H1 (cell line): ENCODE results near the gene RGS4.

ENCODE experiments used
- CHD2 ChIP-seq: IDR thresholded peaks from 2 replicates; pipeline ENCODE4 v1.6.1; 2012; ENCODE audit warnings: low read length, improper control_type of control experiment
- CTCF ChIP-seq, 3 experiments: IDR thresholded peaks; 1 replicate in 2 of 3; 2 replicates in 1 of 3; pipeline versions ENCODE4 v1.5.1 to v1.6.1; 2011; ENCODE audit warnings: low read length in 3 of 3, mild to moderate bottlenecking in 3 of 3, inconsistent platforms in 2 of 3, low read depth in 1 of 3, moderate library complexity in 1 of 3; ENCODE audit not compliant: insufficient read depth in 1 of 3; ENCODE audit errors: control extremely low read depth in 1 of 3
- EP300 ChIP-seq, 2 experiments: IDR thresholded peaks; 1 replicate in 1 of 2; 2 replicates in 1 of 2; pipeline ENCODE4 v1.6.1; 2011 to 2012; ENCODE audit warnings: low read depth in 2 of 2, low read length in 2 of 2, mild to moderate bottlenecking in 2 of 2, borderline replicate concordance in 1 of 2, inconsistent platforms in 1 of 2, moderate library complexity in 1 of 2
- EZH2 ChIP-seq: fragments of 200-600 bp; sonication (generic); IDR thresholded peaks from 2 replicates; pipeline ENCODE4 v1.7.1; 2012; ENCODE audit warnings: low read depth, mild to moderate bottlenecking, moderate library complexity, low read length, inconsistent platforms; ENCODE audit not compliant: severe bottlenecking
- GABPA ChIP-seq: IDR thresholded peaks from 2 replicates; pipeline ENCODE4 v1.6.1; 2011; ENCODE audit warnings: mild to moderate bottlenecking, low read length, moderate library complexity, borderline replicate concordance; ENCODE audit not compliant: insufficient read depth
- POLR2A ChIP-seq, 2 experiments: IDR thresholded peaks; 1 replicate in 1 of 2; 2 replicates in 1 of 2; pipeline ENCODE4 v1.6.1; 2011; ENCODE audit warnings: low read depth in 2 of 2, low read length in 2 of 2, mild to moderate bottlenecking in 2 of 2; ENCODE audit errors: control extremely low read depth in 1 of 2
- POLR2AphosphoS5 ChIP-seq: IDR thresholded peaks from 2 replicates; pipeline ENCODE4 v1.6.1; 2011; ENCODE audit warnings: low read depth, low read length
- RAD21 ChIP-seq, 2 experiments: IDR thresholded peaks in 1 of 2; conservative IDR thresholded peaks in 1 of 2; 2 replicates each; pipeline ENCODE4 v1.6.1; 2011; ENCODE audit warnings: low read depth in 2 of 2, low read length in 2 of 2, improper control_type of control experiment in 1 of 2, inconsistent platforms in 1 of 2, mild to moderate bottlenecking in 1 of 2, moderate library complexity in 1 of 2
- RFX5 ChIP-seq: IDR thresholded peaks from 2 replicates; pipeline ENCODE4 v1.6.1; 2011; ENCODE audit warnings: low read depth, low read length, improper control_type of control experiment, borderline replicate concordance
- SP4 ChIP-seq: IDR thresholded peaks from 2 replicates; pipeline ENCODE4 v1.6.1; 2012; ENCODE audit warnings: low read length, inconsistent platforms
- USF2 ChIP-seq: IDR thresholded peaks from 2 replicates; pipeline ENCODE4 v1.6.1; 2011; ENCODE audit warnings: low read length, improper control_type of control experiment
- YY1 ChIP-seq: IDR thresholded peaks from 2 replicates; pipeline ENCODE4 v1.6.1; 2011; ENCODE audit warnings: low read depth, mild to moderate bottlenecking, low read length

- TF ChIP-seq USF2 (no peak), POLR2A (IDR thresholded peaks at IDR 0.05; ENCODE audit: control extremely low read depth in 1 of 2, low read depth in 2 of 2, low read length in 2 of 2) (no peak), CTCF (IDR thresholded peaks at IDR 0.05; ENCODE audit: control extremely low read depth in 1 of 3, insufficient read depth in 1 of 3, low read depth in 1 of 3, low read length in 3 of 3) (no peak), CHD2 (no peak), EZH2 (no peak), SP4 (no peak), RAD21 (IDR thresholded peaks at IDR 0.05 in 1 of 2, conservative IDR thresholded peaks at IDR 0.05 in 1 of 2; ENCODE audit: low read depth in 2 of 2, low read length in 2 of 2) (no peak), POLR2AphosphoS5 (no peak), EP300 (IDR thresholded peaks at IDR 0.05; ENCODE audit: borderline replicate concordance in 1 of 2, low read depth in 2 of 2, low read length in 2 of 2) (no peak), YY1 (no peak), GABPA (no peak), RFX5 (no peak)
Observed at GRCh38 chr1:163085904-163086268, 16.7 kb downstream of the RGS4 start.
